GM12878 (cell line): ENCODE measurements around the gene UCHL5. TPM values are rescaled to one million over a fixed set of nuclear protein-coding genes. Genes with fewer than 3 reads are reported as not detected.
A peak's percentile ranks its signal among the peaks of the same experiment; 100 is the strongest.

Experiments
- BRCA1 ChIP-seq: IDR thresholded peaks from 2 replicates; pipeline ENCODE4 v1.6.1; 2011; ENCODE audit warnings: low read depth, low read length, improper control_type of control experiment
- CBFB ChIP-seq: IDR thresholded peaks from 2 replicates; pipeline ENCODE4 v1.6.1; 2016; ENCODE audit warnings: antibody characterized with exemption, low read depth
- CBX5 ChIP-seq: sonication (generic); IDR thresholded peaks from 2 replicates; pipeline ENCODE4 v1.6.1; 2016; ENCODE audit warnings: low read depth, moderate library complexity, mild to moderate bottlenecking, inconsistent platforms
- FOXM1 ChIP-seq: IDR thresholded peaks from 2 replicates; pipeline ENCODE4 v1.6.1; 2012; ENCODE audit warnings: low read depth, mild to moderate bottlenecking, inconsistent platforms, low read length, moderate library complexity
- HCFC1 ChIP-seq: fragments of 150-350 bp; IDR thresholded peaks from 2 replicates; pipeline ENCODE4 v1.6.1; 2014; ENCODE audit warnings: low read length
- KAT2A ChIP-seq: conservative IDR thresholded peaks from 2 replicates; pipeline ENCODE4 v1.6.1; 2011; ENCODE audit warnings: low read depth, low read length; ENCODE audit not compliant: control insufficient read depth
- MXI1 ChIP-seq: fragments of 150-350 bp; IDR thresholded peaks from 2 replicates; pipeline ENCODE4 v1.6.1; 2011; ENCODE audit warnings: low read depth, mild to moderate bottlenecking, inconsistent platforms, low read length, improper control_type of control experiment
- NFYB ChIP-seq: IDR thresholded peaks from 2 replicates; pipeline ENCODE4 v1.6.1; 2011; ENCODE audit warnings: low read depth, mild to moderate bottlenecking, low read length, improper control_type of control experiment, moderate library complexity; ENCODE audit not compliant: insufficient read depth
- PAX8 ChIP-seq: fragments of 450-650 bp; IDR thresholded peaks from 2 replicates; pipeline ENCODE4 v1.6.1; 2017; ENCODE audit warnings: mild to moderate bottlenecking, moderate library complexity
- POLR2AphosphoS5 ChIP-seq: IDR thresholded peaks from 2 replicates; pipeline ENCODE4 v1.6.1; 2011; ENCODE audit warnings: mild to moderate bottlenecking, low read length, inconsistent platforms
- SMAD5 ChIP-seq: IDR thresholded peaks from 2 replicates; pipeline ENCODE4 v1.6.1; 2016; ENCODE audit warnings: antibody characterized with exemption, low read depth
- SMARCA5 ChIP-seq: fragments of 450-650 bp; IDR thresholded peaks from 2 replicates; pipeline ENCODE4 v1.6.1; 2017; ENCODE audit warnings: mild to moderate bottlenecking
- polyA plus RNA-seq, 11 experiments: library from polyadenylated mRNA; depleted of rRNA in 4 of 11; unstranded in 6 of 11; stranded (reverse) in 5 of 11; fragments of >200 nt; fragmentation: Nextera tagmentation in 4 of 11; fragmentation: Illumina TruSeq in 1 of 11; extraction: Ambion mirVana in 4 of 11; extraction: Trizol in 1 of 11; gene quantifications; 1 replicate in 1 of 11; 2 replicates in 10 of 11; pipeline versions ENCODE4 v1.2.1 to v1.2.3, GENCODE V29; 2011 to 2016; ENCODE audit warnings: inconsistent platforms in 2 of 11, missing spikeins in 2 of 11, low read depth in 1 of 11
- total RNA-seq, 4 experiments: library from RNA; depleted of rRNA in 3 of 4; stranded (reverse); fragments of >200 nt in 3 of 4; fragmentation: Illumina TruSeq in 1 of 4; extraction: Trizol in 1 of 4; gene quantifications; 2 replicates each; pipeline versions ENCODE4 v1.2.1 to v1.2.3, GENCODE V29; 2013 to 2021
- TF ChIP-seq, protein P1 (sequence below): IDR thresholded peaks from 2 replicates; pipeline ENCODE4 v1.6.1; 2012; ENCODE audit warnings: improper control_type of control experiment, low read depth, low read length; ENCODE audit not compliant: insufficient replicate concordance
- TF ChIP-seq, protein P2 (sequence below): fragments of 450-650 bp; IDR thresholded peaks from 2 replicates; pipeline ENCODE4 v1.6.1; 2014; ENCODE audit warnings: mild to moderate bottlenecking
- TF ChIP-seq, protein P3 (sequence below): fragments of 450-650 bp; IDR thresholded peaks from 2 replicates; pipeline ENCODE4 v1.6.1; 2018; ENCODE audit warnings: mild to moderate bottlenecking, low read depth, moderate library complexity; ENCODE audit not compliant: partially characterized antibody
- TF ChIP-seq, protein P4 (sequence below): IDR thresholded peaks from 2 replicates; pipeline ENCODE4 v1.6.1; 2011; ENCODE audit warnings: low read depth, low read length, improper control_type of control experiment, borderline replicate concordance

The UCHL5 gene
- total and polyA plus RNA-seq, 10 of the 15 experiments (the other 5 are each of a cell fraction or from before 2014, with no cell fraction given): 30.1 to 179 (median 60.1) TPM

DNA sequence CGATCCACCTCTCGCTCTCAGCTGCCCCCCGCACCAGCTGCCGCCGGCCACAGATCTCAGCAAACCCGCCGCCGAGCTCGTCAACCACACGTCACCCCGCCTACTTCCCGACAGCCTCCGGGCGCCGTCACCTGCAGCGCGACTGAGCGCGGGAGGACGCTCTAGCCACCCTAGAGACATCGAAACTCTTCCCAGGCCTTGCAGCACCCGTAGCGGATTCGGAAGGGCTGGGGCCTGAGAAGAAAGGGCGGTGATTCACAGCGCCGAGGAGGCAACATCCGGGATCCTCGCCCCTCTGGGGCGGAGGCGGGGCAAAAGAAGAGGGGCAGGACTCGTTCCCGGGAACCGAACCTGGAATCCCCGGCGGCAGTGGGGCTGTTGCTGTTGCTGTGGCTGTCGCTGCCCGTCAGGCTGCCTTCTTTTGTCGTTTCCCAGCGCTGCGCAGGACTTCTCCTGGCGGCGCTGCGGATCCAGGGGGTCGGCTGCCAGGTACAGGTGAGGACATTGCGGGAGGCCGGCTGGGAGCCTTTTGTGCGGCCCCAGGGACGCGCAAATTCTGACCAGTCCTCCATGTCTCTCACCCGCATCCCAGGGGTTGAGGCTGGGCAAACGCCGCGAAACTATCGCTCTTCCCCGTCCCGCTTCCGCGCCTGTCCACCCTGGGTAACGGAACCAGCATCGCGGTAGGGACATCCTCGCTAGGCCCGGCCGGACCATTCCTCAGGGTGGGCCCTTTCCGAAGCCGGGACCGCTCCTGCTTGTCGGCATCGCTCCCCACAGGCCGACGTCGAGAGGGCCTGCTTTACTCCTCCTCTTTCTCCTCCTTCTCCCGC is at the start of gene UCHL5, which contains the start of gene RO60 (continued):
- TF ChIP-seq, protein P1, sequence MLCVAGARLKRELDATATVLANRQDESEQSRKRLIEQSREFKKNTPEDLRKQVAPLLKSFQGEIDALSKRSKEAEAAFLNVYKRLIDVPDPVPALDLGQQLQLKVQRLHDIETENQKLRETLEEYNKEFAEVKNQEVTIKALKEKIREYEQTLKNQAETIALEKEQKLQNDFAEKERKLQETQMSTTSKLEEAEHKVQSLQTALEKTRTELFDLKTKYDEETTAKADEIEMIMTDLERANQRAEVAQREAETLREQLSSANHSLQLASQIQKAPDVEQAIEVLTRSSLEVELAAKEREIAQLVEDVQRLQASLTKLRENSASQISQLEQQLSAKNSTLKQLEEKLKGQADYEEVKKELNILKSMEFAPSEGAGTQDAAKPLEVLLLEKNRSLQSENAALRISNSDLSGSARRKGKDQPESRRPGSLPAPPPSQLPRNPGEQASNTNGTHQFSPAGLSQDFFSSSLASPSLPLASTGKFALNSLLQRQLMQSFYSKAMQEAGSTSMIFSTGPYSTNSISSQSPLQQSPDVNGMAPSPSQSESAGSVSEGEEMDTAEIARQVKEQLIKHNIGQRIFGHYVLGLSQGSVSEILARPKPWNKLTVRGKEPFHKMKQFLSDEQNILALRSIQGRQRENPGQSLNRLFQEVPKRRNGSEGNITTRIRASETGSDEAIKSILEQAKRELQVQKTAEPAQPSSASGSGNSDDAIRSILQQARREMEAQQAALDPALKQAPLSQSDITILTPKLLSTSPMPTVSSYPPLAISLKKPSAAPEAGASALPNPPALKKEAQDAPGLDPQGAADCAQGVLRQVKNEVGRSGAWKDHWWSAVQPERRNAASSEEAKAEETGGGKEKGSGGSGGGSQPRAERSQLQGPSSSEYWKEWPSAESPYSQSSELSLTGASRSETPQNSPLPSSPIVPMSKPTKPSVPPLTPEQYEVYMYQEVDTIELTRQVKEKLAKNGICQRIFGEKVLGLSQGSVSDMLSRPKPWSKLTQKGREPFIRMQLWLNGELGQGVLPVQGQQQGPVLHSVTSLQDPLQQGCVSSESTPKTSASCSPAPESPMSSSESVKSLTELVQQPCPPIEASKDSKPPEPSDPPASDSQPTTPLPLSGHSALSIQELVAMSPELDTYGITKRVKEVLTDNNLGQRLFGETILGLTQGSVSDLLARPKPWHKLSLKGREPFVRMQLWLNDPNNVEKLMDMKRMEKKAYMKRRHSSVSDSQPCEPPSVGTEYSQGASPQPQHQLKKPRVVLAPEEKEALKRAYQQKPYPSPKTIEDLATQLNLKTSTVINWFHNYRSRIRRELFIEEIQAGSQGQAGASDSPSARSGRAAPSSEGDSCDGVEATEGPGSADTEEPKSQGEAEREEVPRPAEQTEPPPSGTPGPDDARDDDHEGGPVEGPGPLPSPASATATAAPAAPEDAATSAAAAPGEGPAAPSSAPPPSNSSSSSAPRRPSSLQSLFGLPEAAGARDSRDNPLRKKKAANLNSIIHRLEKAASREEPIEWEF: no peak
- TF ChIP-seq POLR2AphosphoS5 (peak; percentile 89), PAX8 (no peak), NFYB (0 out of 2 replicates have a peak, but pooled peaks have one; percentile 32), CBX5 (no peak; the same call in 1 of the 2 replicates), MXI1 (peak; percentile 80), SMAD5 (peak; percentile 89; the same call in 1 of the 2 replicates), CBFB (peak; percentile 71; the same call in 1 of the 2 replicates), KAT2A (no peak), FOXM1 (no peak; the same call in 1 of the 2 replicates), BRCA1 (no peak; the same call in 1 of the 2 replicates), SMARCA5 (peak; percentile 33; the same call in 1 of the 2 replicates), HCFC1 (peak; percentile 81)
- TF ChIP-seq, protein P2, sequence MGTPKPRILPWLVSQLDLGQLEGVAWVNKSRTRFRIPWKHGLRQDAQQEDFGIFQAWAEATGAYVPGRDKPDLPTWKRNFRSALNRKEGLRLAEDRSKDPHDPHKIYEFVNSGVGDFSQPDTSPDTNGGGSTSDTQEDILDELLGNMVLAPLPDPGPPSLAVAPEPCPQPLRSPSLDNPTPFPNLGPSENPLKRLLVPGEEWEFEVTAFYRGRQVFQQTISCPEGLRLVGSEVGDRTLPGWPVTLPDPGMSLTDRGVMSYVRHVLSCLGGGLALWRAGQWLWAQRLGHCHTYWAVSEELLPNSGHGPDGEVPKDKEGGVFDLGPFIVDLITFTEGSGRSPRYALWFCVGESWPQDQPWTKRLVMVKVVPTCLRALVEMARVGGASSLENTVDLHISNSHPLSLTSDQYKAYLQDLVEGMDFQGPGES: no peak
- TF ChIP-seq, protein P3, sequence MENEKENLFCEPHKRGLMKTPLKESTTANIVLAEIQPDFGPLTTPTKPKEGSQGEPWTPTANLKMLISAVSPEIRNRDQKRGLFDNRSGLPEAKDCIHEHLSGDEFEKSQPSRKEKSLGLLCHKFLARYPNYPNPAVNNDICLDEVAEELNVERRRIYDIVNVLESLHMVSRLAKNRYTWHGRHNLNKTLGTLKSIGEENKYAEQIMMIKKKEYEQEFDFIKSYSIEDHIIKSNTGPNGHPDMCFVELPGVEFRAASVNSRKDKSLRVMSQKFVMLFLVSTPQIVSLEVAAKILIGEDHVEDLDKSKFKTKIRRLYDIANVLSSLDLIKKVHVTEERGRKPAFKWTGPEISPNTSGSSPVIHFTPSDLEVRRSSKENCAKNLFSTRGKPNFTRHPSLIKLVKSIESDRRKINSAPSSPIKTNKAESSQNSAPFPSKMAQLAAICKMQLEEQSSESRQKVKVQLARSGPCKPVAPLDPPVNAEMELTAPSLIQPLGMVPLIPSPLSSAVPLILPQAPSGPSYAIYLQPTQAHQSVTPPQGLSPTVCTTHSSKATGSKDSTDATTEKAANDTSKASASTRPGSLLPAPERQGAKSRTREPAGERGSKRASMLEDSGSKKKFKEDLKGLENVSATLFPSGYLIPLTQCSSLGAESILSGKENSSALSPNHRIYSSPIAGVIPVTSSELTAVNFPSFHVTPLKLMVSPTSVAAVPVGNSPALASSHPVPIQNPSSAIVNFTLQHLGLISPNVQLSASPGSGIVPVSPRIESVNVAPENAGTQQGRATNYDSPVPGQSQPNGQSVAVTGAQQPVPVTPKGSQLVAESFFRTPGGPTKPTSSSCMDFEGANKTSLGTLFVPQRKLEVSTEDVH: peak; percentile 92
- TF ChIP-seq, protein P4, sequence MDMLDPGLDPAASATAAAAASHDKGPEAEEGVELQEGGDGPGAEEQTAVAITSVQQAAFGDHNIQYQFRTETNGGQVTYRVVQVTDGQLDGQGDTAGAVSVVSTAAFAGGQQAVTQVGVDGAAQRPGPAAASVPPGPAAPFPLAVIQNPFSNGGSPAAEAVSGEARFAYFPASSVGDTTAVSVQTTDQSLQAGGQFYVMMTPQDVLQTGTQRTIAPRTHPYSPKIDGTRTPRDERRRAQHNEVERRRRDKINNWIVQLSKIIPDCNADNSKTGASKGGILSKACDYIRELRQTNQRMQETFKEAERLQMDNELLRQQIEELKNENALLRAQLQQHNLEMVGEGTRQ: no peak
